NT2/D1 (cell line): ENCODE measurements around the gene FUT3.
"Not testable (repeated sequence)": the region's sequence is repeated elsewhere in the genome, so short reads cannot be mapped to it uniquely, and the experiment has no call there.

Experiments used
- SUZ12 ChIP-seq: IDR thresholded peaks from 2 replicates; pipeline ENCODE4 v1.6.1; 2011; ENCODE audit not compliant: insufficient read length, insufficient read depth; ENCODE audit errors: extremely low read depth
- YY1 ChIP-seq: IDR thresholded peaks from 2 replicates; pipeline ENCODE4 v1.6.1; 2011; ENCODE audit not compliant: insufficient read length, insufficient read depth
- ZNF274 ChIP-seq: IDR thresholded peaks from 2 replicates; pipeline ENCODE4 v1.6.1; 2011; ENCODE audit warnings: mild to moderate bottlenecking, low read depth, low read length

- not testable (repeated sequence) for TF ChIP-seq ZNF274, SUZ12, YY1
Observed at GRCh38 chr19:5841735-5842111, 9.5 kb downstream of the FUT3 start.
